ENCODE measurements around the gene CCDC54. TPM values are rescaled to one million over a fixed set of nuclear protein-coding genes. Genes with fewer than 3 reads are reported as not detected.

CCDC54 gene
- total RNA-seq, 1 donor from 2014 or later: not detected

DNA sequence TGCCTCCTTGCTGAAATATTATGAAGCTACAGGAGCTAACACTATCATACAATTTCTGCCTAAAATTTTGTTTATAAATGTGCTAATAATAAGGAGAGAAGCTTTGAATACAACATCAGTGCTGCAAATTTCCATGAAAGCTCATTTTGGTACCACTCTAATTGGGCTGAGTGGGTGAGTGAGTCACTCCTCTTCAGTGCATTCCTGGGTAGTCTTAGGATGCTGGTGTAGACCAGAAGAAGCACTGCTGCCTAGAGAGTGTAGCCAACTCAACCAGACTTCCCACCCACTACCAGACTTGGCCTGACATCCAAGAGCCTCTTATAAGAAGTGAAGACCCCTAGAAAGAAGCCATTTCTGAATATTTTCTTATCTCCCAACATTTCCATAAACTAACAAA is 32.5 kb upstream of the CCDC54 start:
- no peak overlapping the region for H3K27ac Mint-ChIP-seq (ENCODE audit: unreplicated experiment)
- no peak for FAIRE-seq
- Histone ChIP-seq H4K20me1 (ENCODE audit: insufficient read depth, low read length) (no peaks in the 10 kb centered on the region), H3K79me2 (ENCODE audit: insufficient read depth, low read length) (no peaks in the 10 kb centered on the region), H3K36me3 (ENCODE audit: insufficient read depth, low read length) (no peaks in the 10 kb centered on the region), H3K27ac (ENCODE audit: low read depth, low read length) (no peak overlapping the region), H3K27me3 (ENCODE audit: insufficient read depth, low read length) (no peaks in the 10 kb centered on the region), H3K4me1 (ENCODE audit: insufficient read depth, low read length) (no peaks in the 10 kb centered on the region), H3K9ac (ENCODE audit: low read length) (no peak overlapping the region), H3K9me3 (ENCODE audit: insufficient read depth, low read depth, low read length) (no peaks in the 10 kb centered on the region), H3K4me2 (ENCODE audit: low read length) (no peak overlapping the region), H2AFZ (ENCODE audit: low read depth, low read length) (no peak overlapping the region), H3K4me3 (ENCODE audit: insufficient read depth, low read depth, low read length) (no peak overlapping the region)
- H3K4me1 Mint-ChIP-seq (ENCODE audit: low read depth, unreplicated experiment): peaks cover 2% of the 10 kb centered on the region
- no peak overlapping the region for H3K4me3 Mint-ChIP-seq (ENCODE audit: unreplicated experiment)
- TF ChIP-seq, protein P1, sequence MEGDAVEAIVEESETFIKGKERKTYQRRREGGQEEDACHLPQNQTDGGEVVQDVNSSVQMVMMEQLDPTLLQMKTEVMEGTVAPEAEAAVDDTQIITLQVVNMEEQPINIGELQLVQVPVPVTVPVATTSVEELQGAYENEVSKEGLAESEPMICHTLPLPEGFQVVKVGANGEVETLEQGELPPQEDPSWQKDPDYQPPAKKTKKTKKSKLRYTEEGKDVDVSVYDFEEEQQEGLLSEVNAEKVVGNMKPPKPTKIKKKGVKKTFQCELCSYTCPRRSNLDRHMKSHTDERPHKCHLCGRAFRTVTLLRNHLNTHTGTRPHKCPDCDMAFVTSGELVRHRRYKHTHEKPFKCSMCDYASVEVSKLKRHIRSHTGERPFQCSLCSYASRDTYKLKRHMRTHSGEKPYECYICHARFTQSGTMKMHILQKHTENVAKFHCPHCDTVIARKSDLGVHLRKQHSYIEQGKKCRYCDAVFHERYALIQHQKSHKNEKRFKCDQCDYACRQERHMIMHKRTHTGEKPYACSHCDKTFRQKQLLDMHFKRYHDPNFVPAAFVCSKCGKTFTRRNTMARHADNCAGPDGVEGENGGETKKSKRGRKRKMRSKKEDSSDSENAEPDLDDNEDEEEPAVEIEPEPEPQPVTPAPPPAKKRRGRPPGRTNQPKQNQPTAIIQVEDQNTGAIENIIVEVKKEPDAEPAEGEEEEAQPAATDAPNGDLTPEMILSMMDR (IDR thresholded peaks at IDR 0.05; ENCODE audit: insufficient read depth, low read depth, low read length): no peak
- no peak for TF ChIP-seq EZH2 (IDR thresholded peaks at IDR 0.05; ENCODE audit: insufficient read depth, low read length)
- no peaks in the 10 kb centered on the region for H3K36me3 Mint-ChIP-seq (ENCODE audit: low read depth, unreplicated experiment)
- DNase-seq (ENCODE audit: low read depth): peak; percentile 18
- no peaks in the 10 kb centered on the region for H3K27me3 Mint-ChIP-seq (ENCODE audit: low read depth, unreplicated experiment)
- H3K9me3 Mint-ChIP-seq (ENCODE audit: unreplicated experiment): no peaks in the 10 kb centered on the region

DNA sequence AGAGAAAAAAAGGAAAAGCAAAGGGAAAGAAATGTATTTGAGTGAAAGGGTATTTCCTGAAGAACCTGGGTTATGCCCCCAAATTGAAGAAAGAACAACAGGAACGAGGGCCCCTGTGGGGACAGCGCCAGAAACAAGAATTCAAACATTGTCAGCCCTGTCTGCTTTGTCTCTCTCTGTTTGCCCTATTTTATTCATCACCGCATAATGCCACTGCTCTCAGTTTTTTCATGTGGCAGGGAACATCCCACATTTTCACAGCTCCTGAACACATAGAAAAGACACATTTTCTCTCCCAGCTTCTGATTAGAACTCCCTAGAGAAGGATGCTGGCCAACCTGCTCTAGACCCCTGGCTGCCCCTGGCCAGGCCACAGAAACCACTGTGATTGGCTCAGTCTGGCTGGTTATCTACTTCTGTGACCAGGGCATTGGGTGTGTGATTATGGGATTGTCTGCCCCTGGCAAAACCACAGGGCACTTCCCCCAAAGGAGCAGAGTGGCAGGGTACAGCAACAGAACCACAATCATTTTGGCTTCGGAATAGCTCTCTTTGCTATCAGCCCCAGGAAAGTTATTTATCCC is 31.3 kb upstream of the CCDC54 start:
- FAIRE-seq (no peak), DNase-seq (ENCODE audit: low read depth) (no peak)
- Histone ChIP-seq H2AFZ (ENCODE audit: low read depth, low read length) (no peak overlapping the region), H4K20me1 (ENCODE audit: insufficient read depth, low read length) (no peaks in the 10 kb centered on the region), H3K4me3 (ENCODE audit: insufficient read depth, low read depth, low read length) (no peak overlapping the region), H3K9me3 (ENCODE audit: insufficient read depth, low read depth, low read length) (no peaks in the 10 kb centered on the region), H3K36me3 (ENCODE audit: insufficient read depth, low read length) (no peaks in the 10 kb centered on the region), H3K4me1 (ENCODE audit: insufficient read depth, low read length) (no peaks in the 10 kb centered on the region), H3K27ac (ENCODE audit: low read depth, low read length) (no peak overlapping the region), H3K27me3 (ENCODE audit: insufficient read depth, low read length) (no peaks in the 10 kb centered on the region), H3K9ac (ENCODE audit: low read length) (no peak overlapping the region), H3K79me2 (ENCODE audit: insufficient read depth, low read length) (no peaks in the 10 kb centered on the region), H3K4me2 (ENCODE audit: low read length) (no peak overlapping the region)
- Mint-ChIP-seq H3K36me3 (ENCODE audit: low read depth, unreplicated experiment) (no peaks in the 10 kb centered on the region), H3K9me3 (ENCODE audit: unreplicated experiment) (no peaks in the 10 kb centered on the region), H3K4me3 (ENCODE audit: unreplicated experiment) (no peak overlapping the region), H3K27me3 (ENCODE audit: low read depth, unreplicated experiment) (no peaks in the 10 kb centered on the region), H3K27ac (ENCODE audit: unreplicated experiment) (peak overlapping the region; percentile 24), H3K4me1 (ENCODE audit: low read depth, unreplicated experiment) (peaks cover 2% of the 10 kb centered on the region)
- no peak for TF ChIP-seq EZH2 (IDR thresholded peaks at IDR 0.05; ENCODE audit: insufficient read depth, low read length)
- TF ChIP-seq, protein P1 (IDR thresholded peaks at IDR 0.05; ENCODE audit: insufficient read depth, low read depth, low read length): no peak

DNA sequence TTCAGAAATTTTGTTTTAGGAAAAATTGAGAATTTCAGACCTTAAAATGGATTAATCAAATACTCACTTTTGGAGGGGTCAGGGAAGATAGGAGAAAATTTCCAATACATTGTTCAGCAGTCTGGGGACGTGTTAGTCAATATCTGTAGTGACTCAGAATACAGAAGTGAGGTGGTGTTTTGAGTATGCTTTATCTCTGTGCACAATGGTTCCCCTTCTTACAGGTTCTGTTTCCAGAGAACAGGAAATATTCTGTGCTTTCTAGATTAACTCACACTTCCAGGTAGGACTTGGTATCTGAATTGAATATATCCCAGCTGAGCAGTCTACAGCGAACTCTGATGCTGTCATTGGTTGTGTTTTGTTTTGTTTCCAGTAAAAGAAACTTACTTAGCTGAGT is 30.7 kb upstream of the CCDC54 start:
- Histone ChIP-seq H3K9me3 (ENCODE audit: insufficient read depth, low read depth, low read length) (no peaks in the 10 kb centered on the region), H3K4me1 (ENCODE audit: insufficient read depth, low read length) (no peaks in the 10 kb centered on the region), H2AFZ (ENCODE audit: low read depth, low read length) (no peak overlapping the region), H3K4me2 (ENCODE audit: low read length) (no peak overlapping the region), H3K36me3 (ENCODE audit: insufficient read depth, low read length) (no peaks in the 10 kb centered on the region), H3K9ac (ENCODE audit: low read length) (no peak overlapping the region), H3K27ac (ENCODE audit: low read depth, low read length) (no peak overlapping the region), H3K4me3 (ENCODE audit: insufficient read depth, low read depth, low read length) (no peak overlapping the region), H3K27me3 (ENCODE audit: insufficient read depth, low read length) (no peaks in the 10 kb centered on the region), H4K20me1 (ENCODE audit: insufficient read depth, low read length) (no peaks in the 10 kb centered on the region), H3K79me2 (ENCODE audit: insufficient read depth, low read length) (no peaks in the 10 kb centered on the region)
- Mint-ChIP-seq H3K9me3 (ENCODE audit: unreplicated experiment) (no peaks in the 10 kb centered on the region), H3K27me3 (ENCODE audit: low read depth, unreplicated experiment) (no peaks in the 10 kb centered on the region), H3K4me1 (ENCODE audit: low read depth, unreplicated experiment) (peaks cover 2% of the 10 kb centered on the region), H3K27ac (ENCODE audit: unreplicated experiment) (no peak overlapping the region), H3K36me3 (ENCODE audit: low read depth, unreplicated experiment) (no peaks in the 10 kb centered on the region), H3K4me3 (ENCODE audit: unreplicated experiment) (no peak overlapping the region)
- DNase-seq (ENCODE audit: low read depth) (no peak), FAIRE-seq (no peak)
- TF ChIP-seq, protein P1 (IDR thresholded peaks at IDR 0.05; ENCODE audit: insufficient read depth, low read depth, low read length): no peak
- TF ChIP-seq EZH2 (IDR thresholded peaks at IDR 0.05; ENCODE audit: insufficient read depth, low read length): no peak

Measured in astrocyte (in vitro differentiated cells and primary cell).